COLO829 (cell line): ENCODE data around the gene MRTFB.

Experiments used
- DNase-seq: peaks from one replicate; pipeline ENCODE4 v3.0.0; 2012; ENCODE audit warnings: low spot score

The MRTFB gene

DNA sequence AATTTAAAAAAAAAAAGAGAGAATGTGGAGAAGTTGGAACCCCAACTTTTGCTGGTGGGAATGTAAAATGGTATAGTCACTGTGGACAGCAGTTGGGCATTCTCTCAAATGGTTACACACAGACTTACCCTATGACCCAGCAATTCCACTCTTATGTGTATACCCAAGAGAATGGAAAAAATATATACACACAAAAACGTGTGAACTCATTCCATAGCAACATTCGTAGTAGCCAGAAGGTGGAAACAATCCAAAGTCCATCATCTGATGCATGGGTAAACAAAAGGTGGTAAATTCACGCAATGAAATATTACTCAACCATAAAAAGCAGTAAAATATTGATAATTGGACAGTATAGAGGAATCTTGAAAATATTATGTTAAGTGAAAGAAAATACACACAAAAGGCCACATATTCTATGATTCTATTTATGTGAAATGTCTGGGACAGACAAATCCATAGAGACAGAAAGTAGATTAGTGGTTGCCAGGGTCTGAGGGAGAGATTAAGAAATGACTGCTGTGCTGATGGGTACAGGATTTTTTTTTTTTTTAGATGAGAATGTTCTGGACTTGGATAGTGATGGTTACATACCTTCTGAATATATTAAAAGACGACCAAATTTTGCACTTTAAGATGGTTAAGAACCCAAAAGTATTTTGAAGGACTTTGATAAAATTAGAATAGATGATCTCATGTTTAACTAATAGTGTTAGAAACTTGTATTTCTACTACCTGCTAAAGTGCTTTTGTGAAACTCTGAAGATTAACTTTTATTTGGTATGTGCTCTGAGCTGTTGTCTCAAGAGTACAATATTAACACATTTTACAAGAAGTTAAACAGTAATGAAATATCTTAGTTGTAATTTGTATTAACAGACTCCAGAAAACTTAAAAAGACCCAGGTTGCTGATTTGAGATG, 60.9 kb downstream of the MRTFB start:
- DNase-seq: no peak

DNA sequence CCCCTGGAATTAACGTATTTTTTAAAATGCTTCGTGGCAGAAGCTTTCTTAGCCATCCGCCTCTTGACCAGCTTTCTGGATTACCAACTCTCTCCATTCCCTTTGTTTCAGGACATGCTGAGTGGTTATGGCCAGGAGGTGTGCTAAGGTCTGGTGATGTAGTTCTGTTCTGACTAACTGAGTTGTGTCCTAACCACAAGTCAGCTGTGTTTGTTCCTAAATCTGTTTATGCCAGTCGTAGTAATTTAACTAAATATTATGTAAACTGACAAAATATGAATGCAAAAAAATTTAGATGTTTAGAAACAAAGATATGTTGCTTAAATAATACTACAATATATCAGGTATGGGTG, 61.6 kb downstream of the MRTFB start:
- DNase-seq: no peak

DNA sequence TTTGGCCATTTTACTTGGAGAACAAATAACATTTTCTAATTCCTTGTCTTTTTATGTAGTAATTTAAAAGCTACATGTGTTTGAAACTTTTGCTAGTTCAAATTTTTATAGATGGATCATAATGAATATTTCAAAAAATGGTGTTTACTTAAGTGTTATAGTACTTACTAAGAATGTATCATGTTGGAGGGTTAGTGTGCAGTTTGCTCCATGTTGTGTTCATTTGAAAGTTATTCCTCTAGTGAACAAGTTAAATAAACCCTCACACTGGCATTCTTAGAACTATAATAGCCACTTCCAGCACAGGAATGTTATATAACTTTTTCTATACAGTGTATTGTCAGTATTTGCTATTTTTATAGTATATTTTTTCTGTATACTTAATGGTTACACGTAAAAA, 62.8 kb downstream of the MRTFB start:
- DNase-seq: no peak

DNA sequence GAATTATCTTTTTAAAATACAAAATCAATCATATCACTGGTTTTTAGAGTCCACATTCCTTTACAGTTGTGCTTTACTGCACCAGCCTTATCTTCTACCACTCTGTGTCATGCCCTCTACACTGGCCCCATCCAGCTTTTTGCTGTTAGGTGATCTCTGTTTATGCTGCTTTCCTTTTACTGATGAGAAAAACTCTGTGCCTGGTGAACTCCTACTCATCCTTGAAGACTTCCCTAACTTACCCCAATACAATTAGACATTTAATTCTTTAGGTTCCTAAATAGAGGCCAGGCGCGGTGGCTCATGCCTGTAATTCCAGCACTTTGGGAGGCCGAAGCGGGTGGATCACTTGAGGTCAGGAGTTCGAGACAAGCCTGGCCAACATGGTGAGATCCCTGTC, 64.6 kb downstream of the MRTFB start:
- DNase-seq: no peak

DNA sequence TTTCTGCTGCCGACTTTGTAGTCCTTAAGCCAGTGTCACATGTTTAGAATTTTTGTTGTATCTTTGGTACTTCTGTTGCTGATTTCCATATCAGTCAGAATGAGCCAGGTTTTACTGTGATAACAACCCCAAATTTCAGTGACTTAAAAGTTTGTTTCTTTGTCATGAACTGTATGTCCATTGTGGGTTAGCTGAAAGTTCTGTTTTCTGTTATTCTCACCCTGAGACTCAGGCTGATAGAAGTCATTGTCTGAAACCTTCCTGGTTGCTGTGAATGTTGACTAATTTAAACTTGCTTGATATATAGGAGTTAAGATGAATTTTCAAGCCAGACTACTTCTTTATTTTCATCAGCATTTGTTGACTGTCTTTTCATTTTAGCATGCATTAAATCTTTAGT, 68.8 kb downstream of the MRTFB start:
- DNase-seq: no peak

DNA sequence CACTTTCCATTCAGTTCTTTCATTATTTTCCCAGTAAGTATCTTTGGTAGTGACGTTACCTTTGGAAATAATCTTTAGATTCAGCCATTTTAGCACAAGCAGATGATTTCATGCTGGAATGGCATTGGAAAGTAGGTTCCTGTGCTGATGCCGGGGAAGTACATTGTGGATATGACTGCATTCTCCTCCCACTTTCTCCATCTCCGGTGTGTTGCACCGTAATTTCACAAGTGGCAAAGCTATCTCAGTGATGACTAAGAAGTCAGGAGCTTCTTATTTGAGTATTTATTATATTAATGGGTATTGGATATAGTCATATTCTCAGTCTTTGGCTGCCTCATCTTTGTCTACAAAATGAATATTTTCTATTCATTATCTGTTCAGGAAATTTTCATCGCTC, 69.8 kb downstream of the MRTFB start:
- no peak for DNase-seq

DNA sequence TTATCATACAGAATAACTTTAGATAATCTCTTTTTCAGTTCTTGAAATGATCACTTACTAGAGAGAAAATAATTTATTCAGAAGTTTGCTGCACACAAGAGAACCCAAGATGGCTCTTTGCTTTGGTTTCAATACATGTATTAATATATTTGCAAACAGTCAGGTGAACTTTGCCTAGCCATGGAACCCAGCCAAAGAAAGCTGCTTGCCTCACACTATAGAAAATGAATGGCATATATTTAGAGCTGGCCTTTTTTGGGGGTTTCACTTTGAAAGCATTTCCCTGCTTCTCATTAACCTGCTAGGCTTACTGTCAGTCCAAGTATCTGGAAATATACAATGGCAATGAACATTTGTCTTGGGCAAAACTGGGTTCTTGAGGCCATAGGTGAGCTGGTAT, 75.3 kb downstream of the MRTFB start:
- DNase-seq: no peak

DNA sequence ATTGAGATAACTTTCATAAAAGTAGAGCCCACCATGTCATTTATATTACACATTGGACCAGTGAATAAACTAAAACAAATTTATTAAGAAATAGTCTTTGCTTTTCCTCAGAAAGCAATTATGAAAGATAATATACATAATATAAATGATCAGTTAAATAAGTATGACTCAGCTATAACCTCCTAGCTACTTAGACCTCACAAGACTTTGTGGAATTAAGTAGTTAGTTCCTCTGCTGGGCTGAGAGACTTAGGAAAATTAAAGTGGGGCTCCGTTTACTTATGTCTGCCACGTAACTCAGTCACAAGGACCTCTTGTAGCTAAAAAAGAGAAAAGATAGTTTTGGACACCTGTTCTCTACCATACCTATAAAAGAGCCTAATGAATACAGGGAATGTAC, 76.9 kb downstream of the MRTFB start:
- no peak for DNase-seq

DNA sequence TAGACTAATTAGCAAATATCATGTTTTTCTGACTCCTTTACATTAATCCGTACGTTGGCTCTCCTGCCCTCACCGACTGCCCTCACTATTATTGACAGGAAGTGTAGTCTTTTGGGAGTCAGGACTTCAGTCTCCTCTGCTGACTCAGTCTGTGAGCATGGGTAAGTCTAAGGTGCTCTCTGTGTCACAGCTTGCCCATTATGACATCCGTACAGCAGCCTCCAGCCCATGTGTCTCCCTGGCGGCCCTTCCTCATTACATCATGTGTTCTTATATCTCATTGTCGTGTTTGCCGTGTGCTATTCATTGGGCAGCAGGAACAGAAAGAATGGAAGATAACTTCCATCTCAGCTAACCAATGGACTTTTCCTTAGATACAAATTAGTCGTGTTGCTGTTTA, 77.5 kb downstream of the MRTFB start:
- DNase-seq: no peak

DNA sequence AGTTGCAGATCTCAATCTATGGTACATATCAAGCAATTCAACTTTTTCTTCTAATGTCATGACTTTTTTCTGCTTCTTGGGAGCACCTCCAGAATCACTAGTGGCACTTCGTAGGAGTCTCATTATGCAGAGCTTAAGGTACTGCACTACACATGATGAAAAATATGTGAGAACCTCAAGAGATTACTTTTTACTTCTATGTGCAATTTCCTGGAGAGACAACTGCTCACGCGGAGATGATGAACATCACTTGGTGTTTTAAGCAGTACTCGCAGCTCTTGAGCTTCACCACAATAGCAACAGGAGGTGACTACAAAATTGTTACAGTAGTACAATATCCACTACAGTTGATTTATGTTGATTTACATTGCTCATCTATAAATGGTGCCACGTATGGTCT, 79.7 kb downstream of the MRTFB start:
- no peak for DNase-seq

DNA sequence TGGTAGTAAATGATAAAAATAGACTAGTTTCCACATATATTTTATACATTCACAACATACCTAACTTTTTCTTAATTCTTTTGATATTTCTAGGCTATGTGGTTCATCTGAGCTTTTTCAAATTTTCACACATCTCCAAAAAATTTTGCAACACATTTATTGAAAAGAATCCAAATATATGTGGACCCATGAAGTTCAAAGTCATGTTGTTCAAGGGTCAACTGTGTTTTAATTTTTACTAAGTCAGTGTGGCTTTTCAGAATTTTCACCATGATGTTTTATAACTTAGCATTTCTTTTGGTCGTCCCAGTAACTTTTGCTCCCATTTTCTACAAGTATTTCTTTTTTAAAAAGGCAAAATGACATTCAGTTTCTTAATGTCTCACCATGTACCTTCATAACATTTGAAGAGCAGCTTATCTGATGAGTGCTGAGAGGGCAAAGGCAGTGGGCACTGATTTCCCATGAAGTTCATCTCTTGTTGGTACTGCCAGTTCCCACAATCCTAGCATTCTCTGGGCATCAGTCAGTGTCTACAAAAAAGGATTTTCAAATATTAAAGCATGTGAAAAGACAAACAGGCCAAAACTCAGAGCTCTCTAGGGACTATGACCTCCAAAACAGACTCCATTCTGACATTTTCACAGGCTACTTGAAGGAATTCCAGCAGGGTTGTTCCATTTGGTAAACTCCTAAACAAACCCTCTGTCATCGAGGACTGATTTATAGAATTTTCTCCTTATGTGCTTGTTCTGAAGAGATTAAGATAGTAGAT, 80.3 kb downstream of the MRTFB start:
- peak; percentile 6 for DNase-seq

DNA sequence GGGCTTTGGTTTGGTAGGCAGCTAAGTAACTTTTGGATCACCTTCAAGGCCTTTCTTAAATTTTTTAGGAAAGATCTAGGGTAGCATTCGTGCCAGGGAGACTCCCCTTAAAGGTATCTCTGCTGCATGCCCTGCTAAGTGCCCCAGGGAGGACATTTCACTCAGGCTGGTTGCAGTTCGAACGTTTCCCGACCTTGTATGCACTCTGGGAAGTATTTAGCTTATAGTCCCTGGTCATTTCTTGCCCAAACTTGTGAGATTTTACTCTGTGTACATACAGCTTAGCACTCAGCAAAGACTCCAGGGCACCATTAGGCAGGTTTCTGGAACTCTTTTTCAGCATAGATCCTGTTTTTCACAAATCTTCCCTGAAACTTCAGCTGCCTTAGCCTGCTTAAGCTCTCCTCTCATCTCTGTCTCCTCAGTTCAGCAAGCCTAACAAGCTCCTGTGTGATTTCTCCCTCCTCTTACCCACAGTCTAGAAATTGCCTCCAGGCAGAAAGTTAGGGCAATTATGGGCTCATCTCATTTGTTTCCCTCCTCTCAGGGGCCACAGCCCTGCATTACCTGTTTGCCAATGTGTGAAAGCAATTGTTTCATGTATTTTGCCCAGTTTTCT, 84.6 kb downstream of the MRTFB start:
- DNase-seq: no peak

DNA sequence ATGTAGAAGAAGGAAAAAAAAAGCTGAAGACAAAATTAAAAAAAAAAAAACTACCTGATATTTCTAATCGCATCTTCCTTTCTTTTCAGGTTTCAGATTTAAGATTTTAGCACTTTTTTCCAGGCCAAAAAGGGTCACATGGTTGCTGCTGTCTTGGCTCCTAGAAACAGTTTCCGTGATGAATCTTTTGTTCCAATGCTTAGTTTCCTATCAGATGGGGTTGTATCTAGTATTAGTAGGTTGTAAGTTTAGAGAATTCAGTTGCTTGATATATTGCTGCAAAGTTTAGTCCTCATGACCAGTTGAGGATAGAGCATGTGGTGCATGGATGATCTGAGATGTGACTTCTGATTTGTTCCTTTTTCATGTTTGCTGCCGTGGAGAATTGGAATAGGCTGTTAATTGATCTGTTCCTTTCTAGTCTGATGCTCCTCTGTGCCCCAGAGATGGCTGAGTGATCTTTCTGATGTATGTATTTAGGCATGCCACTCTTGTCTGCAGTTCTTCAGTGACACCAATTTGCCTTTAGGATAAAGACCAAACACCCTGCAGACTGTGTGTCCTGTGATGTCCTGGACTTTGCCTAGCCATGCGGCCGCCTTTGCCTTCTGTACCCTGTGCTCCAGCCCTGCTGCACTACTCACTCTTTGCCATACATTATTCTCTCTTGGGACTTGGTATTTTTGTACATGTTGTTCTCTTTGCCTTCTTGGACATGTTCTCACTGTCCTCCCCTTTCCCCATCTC, 94.0 kb downstream of the MRTFB start:
- DNase-seq: no peak

DNA sequence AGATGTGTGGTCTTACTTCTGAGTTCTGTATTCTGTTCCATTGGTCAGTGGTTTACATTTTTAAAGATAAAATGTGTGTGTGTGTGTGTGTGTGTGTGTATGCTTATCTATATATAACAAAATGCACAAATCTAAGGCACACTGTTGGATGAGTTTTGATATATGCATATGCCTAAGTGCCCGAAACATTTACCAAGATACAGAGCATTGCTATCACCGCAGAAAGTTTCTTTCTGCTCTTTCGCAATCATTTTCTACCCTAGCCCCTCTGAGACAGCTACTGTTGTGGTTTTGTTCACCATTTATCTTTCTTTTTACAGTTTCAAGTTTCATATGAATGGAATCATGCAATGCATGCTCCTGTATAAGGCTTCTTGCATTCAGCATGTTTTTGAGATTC, 97.0 kb downstream of the MRTFB start:
- DNase-seq: no peak

DNA sequence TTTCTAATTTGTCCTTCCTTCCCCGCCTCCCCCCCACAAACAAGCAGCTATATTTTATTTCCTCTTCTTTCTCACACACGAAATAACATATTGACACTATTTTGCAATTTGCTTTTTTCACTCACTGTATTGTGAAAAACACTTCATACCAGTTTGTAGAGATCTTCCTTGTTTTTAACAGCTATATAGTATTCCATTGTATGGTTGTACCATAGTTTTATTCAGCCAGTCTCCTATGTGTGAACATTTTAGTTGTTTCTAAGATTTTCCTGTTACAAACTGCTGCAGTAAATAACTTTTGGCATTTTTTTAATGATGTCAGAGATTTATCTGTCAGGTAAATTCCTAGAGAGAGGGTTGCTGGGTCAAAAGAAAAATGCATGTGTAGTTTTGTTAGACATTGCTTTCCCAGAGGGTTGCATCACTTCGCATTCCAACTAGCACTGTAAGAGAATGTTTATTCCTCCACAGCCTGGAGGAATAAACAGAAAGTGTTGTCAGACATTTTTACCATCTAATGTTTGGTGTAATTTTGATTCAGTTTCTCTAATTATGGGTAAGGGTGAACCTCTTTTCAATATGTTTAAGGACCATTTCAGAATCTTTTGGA, 101.2 kb downstream of the MRTFB start:
- DNase-seq: no peak

DNA sequence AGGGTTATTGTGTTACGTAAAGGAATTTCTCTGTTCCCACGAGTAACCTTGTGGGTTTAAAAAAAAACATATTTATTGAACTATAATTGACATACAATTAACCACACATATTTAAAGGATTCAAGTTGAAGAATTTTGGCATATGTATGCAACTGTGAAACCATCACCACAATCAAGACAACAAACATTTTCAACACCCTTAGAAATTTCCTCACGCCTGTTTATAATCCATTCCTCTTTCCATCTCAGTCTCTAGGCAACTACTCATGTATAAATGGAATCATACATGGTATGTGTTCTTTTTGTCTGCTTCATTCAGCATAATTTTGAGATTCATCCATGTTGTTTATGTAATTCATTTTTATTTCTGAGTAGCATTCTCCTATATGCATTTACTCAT, 104.0 kb downstream of the MRTFB start:
- DNase-seq: no peak

DNA sequence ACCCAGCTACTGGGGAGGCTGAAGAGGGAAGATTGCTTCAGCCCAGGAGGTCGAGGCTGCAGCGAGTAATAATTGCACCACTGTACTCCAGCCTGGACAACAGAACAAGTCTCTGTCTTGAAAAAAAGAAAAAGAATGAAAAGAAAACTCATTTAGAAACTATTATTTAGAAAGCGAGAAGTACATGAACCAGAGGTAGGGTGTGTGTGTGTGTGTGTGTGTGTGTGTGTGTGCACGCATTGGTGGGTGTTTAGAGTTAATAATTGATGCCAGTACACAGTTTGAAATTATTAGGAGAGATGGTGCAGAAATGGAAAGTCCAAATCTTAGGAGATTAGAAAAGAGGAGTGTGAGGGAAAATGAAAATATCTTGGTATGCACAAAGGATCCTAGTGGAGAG, 106.6 kb downstream of the MRTFB start:
- DNase-seq: no peak

DNA sequence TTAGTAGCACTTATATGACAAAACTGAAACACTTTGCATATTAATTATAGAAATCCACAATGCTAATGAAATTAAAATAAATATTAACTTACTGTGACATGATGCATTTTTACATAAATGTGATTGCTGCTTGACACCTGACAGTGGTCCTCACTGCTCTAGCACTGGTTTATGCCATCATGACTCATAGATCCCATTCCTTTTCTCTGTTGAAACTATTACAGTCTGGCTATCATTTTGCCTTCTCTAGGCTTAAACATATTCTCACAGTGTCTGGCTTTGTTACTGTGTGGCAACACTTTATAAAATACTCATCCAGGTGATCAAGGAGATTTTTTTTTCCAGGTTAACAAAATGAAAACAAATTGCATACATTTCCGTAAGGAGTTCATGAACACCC, 108.0 kb downstream of the MRTFB start:
- no peak for DNase-seq

DNA sequence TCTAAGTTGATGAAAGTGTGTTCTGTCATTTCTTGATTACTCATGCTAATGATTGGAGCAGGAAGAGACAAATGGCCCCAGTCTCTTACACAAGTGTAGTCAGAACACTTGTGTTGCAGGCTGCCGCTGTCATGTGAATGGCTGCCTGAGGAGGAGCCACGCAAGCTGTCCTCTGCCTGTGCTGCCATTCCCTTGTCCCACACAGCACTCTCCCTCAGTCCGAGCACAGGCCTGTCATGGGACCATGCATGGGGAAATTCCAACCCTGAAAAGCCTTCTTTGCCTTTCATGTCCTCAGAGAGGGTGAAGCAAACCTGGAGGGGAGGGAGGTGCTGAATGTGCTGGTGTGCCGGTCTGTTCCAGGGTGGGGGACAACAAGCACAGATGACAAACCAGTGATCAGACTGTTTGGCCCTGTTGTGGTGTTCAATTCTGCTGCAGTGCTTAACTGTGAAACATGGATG, 109.4 kb downstream of the MRTFB start:
- DNase-seq: no peak

DNA sequence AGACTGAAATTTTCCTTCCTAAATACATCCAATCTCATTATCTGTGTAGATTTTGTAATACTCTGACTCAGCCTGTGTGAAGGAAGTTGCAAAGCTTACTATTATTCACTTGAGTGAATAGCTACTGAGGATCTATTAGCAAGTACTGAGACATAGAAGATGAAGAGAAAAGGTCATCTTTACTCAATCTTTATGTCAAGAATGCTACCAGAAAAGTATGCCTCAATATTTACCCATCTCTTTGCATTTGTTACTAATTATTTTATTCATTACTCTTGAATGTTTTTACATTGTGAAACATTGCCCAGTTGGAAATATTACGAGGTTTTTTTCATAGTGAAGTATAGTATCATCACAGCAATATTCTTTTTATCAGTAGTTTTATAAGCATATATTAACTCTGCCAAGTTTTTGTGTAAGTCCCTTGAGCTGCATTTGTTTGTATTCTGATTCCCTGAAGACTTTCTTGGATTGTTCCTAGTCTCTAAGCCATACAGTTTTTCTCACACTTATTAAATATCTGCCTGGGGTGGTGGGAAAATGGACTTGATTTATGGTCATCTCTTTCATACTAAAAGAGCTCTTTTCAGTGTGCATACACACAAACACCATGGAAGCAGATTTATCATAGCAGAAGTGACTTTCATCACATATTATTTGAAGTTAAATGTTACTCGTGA, 110.4 kb downstream of the MRTFB start:
- DNase-seq: peak; percentile 36

DNA sequence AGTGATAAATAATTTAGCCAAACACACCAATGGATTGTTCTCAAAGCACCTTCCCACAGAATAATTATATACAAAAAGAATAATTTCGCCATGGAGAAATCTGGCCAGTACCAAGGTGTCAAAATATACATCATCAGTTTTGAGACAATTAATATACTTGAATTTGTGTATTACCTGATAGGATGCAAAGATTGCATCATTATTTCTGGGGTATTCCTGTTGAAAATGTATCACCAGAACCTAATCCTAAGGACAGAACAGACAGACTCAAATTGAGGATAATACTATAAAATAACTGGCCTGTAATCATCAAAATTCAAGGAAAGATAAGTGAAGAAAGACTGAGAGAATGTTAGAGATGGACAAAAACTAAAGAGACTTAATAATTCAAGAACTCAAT, 111.9 kb downstream of the MRTFB start:
- no peak for DNase-seq
